Left forelimb (tissue), 1 donor: ENCODE measurements around the gene GPD1L.
"Not testable (repeated sequence)": the region's sequence is repeated elsewhere in the genome, so short reads cannot be mapped to it uniquely, and the experiment has no call there.

ENCODE experiments used
- DNase-seq: peaks from one replicate; pipeline ENCODE4 v3.0.0-alpha.2; 2018; ENCODE audit warnings: low spot score

GPD1L gene

DNA sequence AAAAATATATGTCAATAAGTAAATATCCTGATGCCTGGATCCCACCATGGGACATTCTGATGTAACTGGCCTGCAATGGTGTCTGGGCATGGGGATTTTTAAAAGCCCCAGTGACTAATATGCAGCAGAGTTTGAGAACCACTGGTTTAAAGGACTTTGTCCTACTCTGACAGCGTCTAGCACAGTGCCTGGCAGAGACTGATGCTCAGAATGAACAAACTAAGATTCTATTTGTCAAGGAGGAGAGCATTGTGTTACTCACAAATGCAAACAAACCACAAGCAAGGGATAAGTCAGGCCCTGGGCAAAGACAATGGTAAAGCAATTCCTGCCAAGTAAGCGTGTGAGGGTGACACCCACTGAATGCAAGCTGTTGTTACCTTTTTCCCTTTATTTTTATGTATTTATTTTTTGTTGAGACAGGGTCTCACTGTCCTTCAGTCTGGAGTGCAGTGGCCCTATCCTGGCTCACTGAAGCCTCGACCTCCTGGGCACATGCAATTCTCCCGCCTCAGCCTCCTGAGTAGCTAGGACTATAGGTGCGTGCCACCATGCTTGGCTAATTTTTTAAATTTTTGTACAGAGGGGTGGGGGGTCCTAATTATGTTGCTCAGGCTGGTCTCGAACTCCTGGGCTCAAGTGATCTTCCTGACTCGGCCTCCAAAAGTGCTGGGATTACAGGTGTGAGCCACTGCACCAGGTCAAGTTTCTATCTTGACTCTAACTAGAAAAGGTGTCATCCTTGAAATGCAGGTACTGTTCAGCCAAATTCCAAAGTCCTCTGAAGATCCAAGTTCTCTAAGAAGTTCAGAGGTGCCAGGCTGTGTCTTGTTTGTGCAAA is 909 bp upstream of the GPD1L start:
- DNase-seq, result no peak

DNA sequence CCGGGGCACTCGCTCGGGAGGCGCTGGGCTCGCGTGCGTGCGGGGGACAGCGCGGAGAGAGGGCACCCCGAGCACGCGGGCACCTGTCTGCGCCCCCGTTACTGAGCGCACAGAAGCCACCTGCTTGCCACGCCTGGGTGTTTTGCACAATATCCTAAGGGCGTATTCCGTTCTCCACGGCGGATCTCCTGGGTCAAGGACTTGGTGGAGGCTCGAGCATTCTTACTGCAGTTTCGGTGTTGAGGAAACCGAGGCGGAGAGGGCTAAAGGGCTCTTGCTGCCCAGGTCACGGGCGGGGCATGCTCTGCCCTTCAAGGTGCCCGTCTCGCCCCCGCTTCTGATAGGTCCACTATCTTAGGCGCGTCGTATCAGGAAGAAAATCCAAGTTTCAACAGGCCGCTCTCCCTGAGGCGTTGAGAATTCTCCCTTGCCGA is 526 bp downstream of the GPD1L start:
- no peak for DNase-seq

DNA sequence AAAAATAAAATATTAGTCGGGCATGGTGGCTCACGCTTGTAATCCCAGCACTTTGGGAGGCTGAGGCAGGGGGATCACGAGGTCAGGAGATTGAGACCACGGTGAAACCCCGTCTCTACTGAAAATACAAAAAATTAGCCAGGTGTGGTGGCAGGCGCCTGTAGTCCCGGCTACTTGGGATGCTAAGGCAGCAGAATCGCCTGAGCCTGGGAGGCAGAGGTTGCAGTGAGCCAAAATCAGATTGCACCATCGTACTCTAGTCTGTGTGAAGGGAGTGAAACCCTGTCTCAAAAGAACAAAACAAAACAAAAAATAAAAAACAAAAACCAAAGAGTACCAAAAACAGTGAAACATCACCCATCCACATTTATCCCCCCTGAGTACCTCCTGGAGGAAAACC is 1.8 kb downstream of the GPD1L start:
- DNase-seq, result not testable (repeated sequence)

DNA sequence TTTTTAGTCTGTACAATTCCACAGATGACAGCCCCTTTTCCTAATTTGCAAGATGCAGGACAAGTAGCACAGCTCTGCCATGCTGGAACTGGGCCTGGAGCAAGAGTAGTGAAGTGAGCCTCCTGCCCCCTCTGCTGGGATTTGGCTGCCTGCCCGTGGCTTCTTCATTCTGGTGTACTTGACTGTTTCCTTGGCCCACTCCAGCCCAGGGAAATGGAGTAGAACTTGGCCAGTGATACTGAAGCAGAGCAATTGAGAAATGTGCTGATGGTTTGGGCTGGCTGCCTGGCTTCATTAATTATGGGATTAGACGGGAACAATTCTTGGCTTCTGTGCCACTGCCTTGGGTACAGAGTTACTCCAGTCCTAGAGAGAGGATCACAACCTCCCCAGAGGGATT is 2.8 kb downstream of the GPD1L start:
- DNase-seq, result peak; percentile 71

DNA sequence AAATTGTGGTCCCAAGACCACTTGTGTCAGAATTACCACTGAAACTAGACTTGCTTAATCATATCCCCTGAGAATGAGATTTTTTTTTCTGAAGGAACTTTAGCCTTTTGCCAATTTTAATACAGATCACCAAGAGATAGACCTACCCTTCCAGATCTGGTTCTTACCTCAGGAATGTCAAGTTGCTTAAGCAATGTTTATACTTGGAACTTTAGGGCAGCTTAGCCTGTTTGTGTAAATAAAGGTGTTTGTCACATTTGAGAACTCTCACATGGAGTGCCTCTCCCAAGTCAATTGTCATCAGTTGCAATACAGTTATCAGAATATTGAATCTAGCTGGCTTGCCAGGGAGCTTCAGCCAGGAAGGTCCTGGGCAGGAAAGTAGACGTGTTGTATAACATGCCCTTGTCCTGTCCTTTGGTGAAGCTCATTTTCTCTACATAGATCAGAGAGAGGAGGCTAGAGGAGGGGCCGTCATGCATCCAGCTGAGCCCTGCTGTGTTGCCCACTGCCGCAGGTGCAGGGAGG is 3.9 kb downstream of the GPD1L start:
- DNase-seq, result no peak

DNA sequence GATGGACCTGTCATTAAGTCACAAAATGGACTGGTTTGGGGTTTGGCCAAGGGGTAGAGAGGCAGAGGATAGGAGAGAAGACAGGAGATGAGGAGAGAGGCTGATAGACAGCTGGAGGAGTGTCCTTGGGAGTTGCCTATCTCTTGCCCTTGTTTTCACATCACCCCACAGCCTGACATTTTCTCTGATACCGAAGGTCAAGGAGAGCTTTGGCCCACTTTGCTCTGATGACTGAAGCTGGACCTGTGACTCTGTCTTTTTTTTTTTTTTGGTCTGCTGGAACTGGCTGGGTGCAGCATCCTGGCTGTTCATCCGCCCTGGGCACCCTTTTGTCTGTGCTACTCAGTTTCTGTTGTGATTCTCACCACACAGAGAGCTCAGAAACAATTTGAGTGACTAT is 5.1 kb downstream of the GPD1L start:
- DNase-seq, result no peak

DNA sequence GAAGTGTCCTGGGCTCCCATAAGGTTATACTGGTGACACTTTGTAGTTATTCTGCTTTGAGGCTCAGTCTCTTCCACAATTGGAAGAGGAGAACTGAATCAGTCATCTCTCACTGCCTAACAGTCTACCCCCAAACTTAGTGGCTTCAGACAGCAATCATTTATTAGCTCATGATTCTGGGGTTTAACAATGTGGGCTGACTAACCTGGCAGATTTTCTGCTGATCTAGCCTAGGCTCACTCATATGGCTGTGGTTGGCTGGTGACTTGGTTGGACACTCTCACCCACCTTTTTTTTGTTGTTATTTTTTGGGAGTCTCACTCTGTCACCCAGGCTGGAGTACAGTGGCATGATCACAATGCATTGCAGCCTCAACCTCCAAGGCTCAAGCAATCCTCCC is 7.1 kb downstream of the GPD1L start:
- DNase-seq, result no peak

DNA sequence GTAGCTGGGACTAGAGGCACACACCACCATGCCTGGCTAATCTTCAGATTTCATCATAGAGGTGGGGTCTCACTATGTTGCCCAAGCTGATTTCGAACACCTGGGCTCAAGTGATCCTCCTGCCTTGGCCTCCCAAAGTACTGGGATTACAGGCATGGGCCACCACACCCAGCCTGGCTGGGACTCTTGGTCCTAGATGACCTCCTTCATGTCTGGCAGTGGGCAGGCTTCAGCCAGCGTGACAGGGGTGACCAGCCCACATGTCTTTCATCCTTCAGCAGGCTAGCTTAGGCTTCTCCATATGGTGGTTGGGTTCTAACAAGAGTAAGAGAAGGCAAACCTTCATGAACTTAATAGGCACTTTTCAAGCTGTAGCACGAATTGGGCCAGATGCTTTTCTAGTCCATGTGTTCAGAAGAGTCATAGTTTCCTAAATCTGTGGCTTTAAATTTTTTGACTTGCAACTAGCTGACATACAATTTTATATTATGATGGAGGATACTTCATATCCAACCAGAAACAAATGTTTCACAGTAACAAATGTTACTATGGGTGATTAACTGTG is 7.6 kb downstream of the GPD1L start:
- peak; percentile 20 for DNase-seq

DNA sequence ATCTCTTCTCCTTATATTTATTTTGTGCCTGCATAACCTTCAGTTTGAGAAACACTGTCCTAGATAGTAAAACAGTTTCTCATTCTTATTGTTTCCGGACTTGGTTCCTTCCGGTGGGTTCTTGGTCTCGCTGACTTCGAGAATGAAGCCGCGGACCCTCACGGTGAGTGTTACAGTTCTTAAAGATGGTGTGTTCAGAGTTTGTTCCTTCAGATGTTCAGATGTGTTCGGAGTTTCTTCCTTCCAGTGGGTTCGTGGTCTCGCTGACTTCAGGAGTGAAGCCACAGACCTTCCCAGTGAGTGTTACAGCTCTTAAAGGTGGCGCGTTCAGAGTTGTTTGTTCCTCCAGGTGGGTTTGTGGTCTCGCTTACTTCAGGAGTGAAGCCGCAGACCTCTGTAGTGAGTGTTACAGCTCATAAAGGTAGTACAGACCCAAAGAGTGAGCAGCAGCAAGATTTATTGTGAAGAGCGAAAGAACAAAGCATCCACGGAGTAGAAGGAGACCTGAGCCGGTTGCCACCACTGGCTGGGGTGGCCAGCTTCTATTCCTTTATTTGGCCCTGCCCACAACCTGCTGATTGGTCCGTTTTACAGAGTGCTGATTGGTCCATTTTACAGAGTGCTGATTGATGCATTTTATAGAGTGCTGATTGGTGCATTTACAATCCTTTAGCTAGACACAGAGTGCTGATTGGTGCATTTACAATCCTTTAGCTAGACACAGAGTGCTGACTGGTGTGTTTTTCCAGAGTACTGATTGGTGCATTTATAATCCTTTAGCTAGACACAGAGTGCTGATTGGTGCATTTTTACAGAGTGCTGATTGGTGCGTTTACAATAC is 8.3 kb downstream of the GPD1L start:
- not testable (repeated sequence) for DNase-seq

DNA sequence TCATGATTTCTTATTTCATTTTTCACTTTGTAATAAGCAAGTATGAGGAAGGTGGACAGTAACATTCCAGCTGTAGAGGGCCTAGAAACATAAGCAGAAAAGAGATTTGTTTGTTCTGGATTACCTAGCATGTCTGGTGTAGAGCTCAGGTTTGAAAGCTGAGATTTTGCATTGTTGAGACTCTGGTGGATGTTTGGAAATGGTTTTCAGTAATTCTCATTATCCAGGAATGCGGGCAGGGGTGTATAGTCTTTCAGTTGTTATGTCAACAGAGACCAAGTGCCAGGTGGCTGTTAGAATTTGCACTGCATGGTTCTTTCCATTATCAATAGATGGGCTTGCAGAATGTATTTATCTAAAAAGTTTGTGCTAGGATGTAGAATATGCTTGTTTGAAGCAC is 10.9 kb downstream of the GPD1L start:
- no peak for DNase-seq

DNA sequence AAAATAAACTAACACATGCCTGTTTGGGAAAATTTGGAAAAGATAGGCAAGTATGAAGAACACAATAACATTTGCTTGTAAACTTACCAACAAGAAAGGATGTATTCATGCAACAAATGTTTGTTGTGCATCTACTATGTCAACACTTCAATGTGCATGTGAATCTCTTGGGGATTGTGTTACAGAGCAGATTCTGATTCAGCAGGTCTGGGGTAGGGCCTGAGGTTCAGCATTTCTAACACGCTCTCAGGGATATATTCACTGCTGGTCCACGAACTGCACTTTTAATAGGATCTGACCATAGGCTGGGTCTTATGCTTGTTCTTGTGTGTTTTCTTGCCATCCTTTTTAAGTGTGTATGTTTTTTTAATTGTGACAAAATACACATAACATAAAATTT is 11.8 kb downstream of the GPD1L start:
- DNase-seq, result no peak

DNA sequence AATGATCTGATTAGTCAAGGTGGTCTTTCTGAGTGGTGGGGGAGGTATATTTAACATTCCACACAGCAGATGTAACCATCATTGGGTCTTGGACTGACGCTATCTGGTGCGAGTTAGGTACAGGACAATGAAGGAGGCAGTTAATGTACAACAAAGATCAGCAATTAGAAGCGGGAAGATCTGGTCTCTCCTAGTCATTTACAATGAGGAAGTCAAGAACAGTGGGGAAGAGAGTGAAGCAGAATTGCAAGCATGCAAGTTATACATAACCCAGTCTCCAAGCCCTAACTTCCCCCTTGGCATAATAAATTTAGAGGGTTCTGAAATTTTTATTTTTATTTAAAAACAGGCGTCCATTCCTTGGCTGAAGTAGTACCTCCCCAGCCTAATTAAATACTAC is 14.1 kb downstream of the GPD1L start:
- peak; percentile 17 for DNase-seq

DNA sequence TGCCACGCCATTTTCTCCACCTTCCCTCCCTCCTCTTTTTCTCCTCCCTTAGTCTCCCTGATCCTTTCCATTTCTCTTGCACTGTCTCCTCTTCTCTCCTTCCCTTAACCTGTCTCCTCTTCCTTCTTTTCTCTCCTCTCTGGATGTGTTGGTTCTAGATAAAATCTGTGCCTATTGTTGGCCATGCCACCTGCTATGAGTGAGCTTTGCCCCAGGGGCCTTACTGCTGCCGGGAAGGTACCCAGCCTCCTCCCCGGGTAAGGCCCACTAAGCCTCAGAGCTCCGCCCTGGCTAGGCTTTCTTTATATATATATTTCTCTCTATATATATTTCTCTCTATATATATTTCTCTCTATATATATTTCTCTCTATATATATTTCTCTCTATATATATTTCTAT is 14.7 kb downstream of the GPD1L start:
- DNase-seq, result no peak

DNA sequence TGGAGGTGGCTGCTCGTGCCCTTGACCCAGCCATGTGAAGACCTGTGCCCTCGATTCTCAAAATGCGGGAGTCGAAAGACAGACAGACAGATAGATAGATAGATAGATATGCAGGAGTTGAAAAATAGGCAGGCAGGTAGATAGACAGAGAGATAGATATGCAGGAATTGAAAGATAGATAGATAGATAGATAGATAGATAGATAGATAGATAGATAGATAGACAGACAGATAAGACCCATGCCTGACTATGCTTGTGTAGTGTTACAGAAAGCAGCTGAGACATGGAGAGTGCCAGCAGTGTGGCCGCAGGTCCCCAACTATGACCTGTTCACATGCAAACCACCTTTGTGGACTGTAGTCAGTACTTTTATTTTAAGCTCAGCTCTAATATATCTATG is 17.2 kb downstream of the GPD1L start:
- DNase-seq, result no peak

DNA sequence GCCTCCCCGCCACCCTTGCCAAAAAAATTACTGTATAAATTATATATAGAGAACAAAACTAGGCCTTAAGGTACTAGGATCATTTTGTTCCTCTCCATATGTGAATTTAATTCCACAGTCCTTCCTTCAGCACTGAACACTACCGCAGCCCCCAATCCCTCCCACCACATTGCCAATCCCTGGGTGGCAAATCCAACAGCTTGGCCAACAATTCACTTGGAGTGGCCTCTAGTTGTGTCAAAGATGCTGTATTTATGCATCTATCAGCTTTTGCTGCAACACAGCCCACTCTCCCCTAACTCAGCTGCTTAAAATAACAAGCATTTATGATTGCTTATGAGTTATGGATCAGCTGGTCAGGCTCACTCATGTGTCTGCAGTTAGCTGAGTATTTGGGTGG is 18.6 kb downstream of the GPD1L start:
- no peak for DNase-seq

DNA sequence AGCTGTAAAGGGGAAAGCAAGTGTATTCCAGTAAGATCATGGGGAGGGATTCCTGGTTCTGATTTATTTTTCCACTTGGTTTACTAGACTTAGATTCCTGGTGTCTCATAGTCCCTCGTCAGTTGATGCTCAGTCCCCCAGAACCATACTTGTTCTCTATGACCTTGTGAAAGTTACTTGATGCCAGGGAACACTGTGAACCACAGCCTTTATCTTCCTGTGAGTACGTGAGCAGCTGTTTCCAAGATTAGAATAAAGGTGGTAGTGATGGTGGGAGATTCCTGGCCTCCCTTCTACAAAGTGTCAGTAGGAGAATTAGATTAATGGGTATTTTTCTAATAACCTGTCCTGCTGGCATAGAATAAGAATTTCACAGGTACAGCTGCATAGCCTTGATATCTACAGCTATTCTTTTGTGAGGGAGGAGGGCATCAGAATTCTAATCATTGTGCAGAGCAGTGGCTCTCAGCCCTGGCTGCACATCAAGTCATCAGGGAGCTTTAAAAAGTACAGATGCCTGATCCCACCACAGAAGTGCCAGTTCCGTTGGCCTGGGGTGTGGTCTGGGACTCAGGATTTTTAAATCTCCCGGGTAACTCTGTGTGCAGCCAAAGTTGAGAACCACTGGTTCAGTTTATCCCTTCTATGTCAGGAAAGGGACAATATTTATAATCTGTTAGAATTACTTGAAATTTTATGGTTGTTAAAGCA is 20.0 kb downstream of the GPD1L start:
- DNase-seq, result no peak

DNA sequence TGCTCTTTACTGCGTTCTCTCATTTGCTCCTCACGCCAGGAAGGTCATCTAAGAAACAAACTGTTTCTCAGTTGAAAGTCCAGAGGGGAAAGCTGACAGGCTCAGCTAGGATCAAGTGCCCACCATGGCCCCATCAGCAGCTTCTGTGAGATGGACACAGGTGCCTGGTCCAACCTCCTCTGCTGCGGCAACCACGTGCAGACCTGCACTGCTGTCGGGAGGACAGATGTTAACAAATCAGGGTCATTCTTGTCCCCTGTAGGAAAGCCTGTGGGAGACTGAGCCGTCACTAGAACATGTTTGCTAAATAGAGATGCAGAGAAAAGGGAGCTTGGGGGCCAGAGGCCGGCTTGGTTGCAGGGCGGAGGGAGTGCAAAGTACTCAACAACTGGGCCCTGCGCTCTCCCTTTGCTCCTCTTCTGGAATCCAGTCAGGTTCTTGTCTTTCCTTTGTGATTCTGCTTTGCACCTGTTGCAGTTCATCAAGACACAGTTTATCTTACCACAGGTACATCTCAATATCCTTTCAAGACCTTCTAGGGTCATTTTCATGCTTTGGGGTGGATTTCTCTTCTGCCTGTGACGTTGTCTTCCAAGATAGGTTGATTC is 20.9 kb downstream of the GPD1L start:
- DNase-seq, result peak; percentile 25

DNA sequence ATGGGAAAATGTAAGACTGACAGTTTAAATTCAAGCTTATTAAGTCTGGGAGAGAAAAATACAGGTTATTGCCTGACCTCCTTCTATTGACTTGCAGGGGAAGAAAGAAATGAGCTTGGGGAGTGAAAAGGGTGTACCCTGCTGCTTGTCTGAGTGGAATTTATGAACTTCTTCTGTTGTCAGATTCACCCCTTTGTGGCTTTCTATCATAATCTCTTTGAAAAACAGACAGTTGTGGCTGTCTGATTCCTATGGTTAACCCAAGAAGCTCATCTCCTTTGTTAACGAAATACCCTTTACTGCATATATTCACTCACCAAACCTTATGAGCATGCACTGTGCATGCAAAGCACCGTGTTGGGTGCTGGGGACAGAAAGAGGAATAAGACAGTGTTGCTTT is 22.5 kb downstream of the GPD1L start:
- no peak for DNase-seq

DNA sequence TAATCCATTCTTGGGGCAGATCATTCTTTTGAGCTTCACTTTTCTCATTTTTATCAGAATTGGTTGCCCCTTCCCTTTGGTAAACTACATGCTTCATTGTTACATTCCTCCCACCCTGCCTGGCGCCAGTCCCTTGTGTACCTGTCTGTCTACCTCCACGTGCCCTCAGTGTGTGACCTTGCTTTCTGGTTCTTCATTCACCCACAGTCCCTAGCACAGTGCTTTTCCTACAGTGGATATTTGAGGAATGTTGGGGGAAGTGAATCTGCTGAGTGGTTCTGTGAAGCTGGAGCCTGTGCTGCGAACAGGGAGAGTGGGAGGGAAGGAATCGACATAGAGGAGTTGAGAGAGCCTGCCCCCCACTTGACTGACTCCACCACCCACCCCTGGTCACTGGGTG is 23.4 kb downstream of the GPD1L start:
- no peak for DNase-seq

DNA sequence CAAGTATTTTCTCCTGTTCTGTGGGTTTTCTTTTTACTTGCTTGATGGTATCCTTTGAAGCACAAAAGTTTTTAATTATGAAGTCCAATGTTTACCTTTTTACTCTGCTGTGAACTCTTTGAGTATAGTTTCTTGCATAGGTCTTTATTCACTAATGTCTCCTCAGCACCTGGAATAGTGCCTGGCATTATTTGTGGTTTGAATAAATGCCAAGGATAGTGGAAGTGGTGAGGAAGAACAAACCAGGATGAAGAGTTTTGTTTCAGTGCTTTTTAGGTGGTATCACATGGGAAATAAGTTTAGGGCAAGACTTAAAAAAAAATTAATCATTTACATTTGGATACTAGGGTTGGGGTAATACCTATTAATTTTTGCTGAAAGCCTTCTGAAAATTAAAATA is 25.7 kb downstream of the GPD1L start:
- DNase-seq, result no peak

DNA sequence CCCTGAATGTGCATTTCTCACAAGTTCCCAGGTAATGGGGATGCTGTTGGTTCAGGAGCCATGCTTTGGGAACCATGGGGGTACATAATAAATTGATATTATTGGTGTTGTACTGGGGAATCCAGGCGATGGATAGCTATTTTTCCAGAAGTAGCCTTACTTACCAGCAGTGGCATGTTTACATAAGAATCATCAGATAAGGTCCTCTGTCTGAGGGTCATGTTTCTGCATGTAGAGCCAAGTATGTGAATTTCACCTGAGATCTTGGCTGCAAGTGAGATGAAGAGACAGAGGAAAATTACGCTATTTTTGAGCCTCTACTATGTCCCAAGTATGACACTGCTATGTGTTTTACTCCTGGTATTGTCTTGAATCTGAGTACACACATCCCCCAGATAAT is 26.3 kb downstream of the GPD1L start:
- DNase-seq, result no peak

DNA sequence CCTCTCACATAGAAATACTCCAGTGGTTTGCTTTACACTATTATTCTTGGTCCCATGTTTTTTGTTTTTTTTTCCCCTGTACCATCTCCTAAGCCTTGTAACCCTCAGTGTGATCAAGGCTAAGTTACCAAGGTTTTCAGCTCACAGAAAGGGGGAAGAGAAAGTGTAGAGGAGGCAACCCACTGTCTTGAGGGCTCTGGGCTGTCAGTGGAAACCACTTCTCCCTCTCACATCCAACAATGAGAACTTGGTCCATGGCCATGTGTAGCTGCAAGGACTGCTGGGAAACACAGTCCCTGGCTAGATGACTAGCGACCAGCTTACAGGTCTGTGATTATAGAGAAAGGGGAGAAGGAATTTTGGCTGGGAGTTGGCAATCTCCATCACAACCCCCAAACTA is 30.3 kb downstream of the GPD1L start:
- no peak for DNase-seq
